OCI-LY3 (cell line): ENCODE measurements around the gene SCAMP1.

Source experiments
- CTCF ChIP-seq: fragments of 200-600, 300-600 bp; sonication (generic); IDR thresholded peaks from 2 replicates; pipeline ENCODE4 v1.5.1; 2014; ENCODE audit warnings: antibody characterized with exemption, low read length, low read depth
- EZH2phosphoT487 ChIP-seq: fragments of 200-600 bp; shearing (Covaris generic); IDR thresholded peaks from 2 replicates; pipeline ENCODE4 v1.6.1; 2018; ENCODE audit warnings: antibody characterized with exemption, mixed run types, low read depth

- no peak for TF ChIP-seq CTCF
- TF ChIP-seq EZH2phosphoT487: no peak
These were observed 167.5 kb downstream of the SCAMP1 start for GRCh38 chr5:78527925-78528324.
